Measurements from ENCODE around the gene SFMBT2.

Gene SFMBT2

DNA sequence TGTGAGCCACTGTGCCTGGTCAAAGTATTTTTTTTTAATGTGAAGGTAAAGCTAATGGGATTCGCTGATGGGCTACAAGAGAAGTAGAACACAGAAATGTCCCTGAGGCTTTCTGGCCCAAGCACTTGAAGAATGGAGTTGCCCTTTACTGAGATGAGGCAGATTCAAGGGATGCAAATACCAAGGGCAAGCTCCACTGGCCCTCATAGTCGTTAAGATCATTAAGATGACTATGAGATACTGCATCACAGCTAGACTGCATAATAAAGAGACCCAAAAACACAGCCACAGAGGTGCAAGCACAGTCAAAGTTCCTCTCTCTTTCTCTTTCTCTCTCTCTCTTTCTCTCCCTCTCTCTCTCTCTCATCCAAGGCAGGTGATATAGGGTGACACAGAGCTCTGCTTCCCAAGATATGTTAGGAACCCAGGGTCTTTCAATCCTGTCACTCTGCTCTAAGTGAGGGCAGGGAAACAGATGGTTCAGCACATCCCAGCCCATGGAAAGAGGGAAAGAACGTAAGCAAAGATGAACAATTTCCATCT, 117.4 kb downstream of the SFMBT2 start:
- DNase-seq: no peak

DNA sequence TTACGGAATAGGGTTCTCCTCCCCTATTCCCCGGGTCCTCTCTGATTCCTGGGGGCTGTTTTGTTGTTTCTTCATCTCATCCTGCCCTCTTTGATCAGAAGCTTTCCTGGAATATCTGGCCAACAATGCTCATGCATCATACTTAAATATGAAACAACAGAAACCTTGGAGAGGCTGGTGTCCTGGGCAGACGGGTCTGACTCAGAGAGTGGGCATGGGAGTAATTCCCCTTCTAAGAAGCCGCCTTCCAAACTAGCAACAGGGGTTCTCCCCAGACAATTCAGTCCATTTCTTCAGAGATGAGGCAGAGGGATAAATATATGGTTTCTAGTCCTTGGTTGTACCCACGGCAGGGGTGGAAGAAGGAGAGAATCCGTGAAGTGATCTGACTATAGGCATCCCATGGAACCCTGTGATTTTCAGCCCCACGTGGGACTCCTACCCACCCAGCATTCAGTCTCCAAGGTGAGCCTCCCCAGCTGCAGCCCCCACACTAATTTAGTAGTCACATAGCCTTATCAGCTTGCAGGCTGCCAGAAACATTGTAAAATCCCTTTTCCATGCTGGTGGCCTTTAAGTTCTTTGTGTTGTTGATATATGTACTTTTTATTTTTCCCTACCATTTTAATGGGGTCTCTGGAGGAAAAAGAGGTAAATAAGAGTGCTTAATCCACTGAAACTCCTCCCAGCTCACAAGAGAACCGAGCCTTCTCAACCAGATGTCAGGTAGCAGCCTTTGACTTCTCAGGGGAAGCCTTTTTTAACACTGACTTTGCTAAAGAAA, 119.2 kb downstream of the SFMBT2 start:
- DNase-seq: no peak

DNA sequence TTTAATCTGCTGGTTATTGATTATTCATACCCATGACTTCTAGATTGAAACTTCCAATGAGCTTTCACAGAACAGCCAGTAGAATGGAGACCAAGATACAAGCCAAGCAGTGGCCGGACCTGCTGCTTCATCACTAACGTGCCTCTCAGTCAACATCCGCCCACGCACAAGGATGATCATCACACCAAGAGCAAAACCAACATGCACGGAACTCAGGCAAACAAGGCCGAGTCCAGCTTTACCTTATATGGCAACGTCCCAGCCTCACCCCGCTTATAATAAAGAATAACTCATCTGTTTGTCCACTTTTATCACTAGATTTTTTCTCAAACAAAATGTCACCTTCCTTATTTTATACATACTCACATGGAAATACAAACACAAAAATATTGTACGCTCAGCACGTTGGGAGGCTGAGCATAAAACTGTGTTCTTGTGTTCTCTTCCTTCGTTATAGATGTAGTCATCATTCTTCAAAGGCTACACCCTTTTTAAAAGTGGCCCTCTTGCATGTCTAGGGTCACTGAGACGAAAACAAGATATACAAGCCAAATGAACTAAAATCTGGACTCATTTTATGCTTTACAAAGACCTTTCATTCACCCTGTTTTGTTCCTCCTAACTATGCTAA, 122.7 kb downstream of the SFMBT2 start:
- no peak for DNase-seq

DNA sequence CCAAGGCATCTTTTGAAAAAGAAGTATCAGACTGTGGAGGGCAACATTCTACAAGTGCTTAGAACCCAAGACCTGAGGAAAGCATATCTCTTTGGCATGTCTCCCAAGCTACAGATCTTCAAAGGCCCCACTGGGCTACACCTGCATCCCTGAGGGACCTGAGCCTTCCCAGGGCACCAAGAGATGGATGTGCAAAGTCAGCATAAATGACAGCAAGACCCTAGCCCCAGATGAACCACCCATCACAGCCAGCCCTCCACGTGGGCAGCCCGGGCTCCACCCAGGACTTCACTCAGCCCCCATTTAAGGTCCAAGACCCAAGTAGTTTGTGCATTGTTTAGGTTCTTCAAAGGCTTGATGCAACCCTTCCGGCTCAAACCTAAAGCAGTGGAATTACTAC, 123.5 kb downstream of the SFMBT2 start:
- no peak for DNase-seq

DNA sequence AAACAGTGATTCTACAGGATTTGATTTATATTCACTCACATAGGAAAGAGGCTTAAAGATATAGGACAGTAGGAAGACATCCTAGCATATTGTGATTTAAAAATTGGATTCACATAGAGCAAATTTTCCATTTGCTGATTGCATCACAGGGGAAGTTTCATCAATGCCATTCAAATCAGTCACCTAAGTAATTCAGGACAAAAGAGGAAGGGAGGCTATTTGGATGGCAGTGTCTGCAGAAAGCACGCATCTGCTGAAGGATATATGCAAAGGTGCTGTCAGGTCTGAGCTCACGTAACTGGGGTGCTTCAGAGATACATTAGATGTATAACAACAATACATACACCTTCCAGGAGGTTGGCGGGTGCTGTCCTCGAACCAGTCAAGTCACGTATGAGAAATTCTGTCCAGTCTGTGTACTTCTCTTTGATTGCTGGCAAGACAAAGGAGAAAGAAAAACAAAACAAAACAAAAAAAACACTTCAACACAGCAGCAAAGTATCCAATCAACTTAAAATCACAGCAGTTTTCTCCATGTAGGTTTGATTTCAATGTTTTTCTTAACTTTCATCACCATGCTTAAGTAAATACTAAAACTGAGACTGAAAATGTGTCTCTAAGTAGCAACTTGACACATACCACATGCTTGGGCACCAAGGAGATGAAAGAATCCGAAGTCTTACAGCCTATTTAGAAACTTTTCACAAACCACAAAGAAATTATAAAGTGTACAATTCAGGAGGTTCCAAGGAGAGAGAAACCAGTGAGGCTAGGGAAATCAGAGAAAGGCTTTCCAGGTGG, 125.1 kb downstream of the SFMBT2 start:
- DNase-seq: no peak

DNA sequence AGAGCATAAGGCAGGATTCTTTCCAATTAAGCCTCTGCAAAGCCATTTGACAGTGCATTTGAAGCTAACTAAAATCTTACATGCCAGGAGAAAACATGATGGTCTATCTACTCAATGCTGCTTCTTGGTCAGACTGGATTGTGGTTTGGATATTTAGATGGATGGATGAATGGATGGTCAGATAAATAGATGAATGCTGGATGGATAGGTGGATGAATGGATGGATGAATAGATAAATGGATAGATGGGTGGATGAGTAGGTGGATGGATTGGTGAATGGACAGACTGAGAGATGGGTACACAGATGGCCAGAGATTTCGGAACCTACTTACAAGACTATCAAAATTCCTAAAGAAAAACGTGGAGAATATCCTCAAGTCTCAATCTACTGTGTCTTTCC, 127.6 kb downstream of the SFMBT2 start:
- DNase-seq: no peak

DNA sequence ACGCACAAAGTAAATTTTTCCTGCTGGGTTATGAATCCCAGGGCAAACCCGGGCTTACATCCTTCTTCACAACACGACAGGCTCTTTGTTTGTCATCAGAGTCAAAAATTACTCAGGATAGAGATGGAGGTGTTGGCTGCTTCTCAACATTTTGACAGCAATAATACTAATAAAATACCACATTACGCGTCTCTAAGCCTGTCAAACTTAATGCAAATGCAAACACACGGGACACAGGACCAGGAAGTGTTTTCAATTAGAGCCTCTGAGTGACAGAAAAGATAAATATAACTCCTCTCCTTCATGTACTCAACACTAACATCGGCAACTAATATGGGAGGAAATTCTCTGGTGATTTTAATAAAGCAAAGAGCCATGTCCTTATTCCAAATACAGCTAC, 128.4 kb downstream of the SFMBT2 start:
- DNase-seq: no peak

DNA sequence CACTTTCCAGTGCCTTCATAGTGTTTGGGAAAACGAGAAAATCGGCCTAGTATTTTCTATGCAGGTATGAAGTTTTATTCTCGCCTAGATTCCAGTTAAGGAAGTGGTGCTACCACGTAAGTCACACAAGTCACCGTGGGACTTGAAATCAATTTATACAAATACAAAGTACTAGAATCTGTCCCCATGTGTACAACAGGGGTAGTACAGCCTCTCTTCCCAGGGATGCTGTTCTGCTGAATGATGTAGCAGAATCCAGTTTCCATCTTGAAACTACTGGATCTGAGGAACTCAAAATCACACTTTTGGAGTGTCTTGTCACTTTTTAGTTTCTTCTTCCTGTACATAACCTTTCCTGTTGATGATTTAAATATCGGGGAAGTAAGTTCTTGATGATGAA, 129.4 kb downstream of the SFMBT2 start:
- DNase-seq: no peak

DNA sequence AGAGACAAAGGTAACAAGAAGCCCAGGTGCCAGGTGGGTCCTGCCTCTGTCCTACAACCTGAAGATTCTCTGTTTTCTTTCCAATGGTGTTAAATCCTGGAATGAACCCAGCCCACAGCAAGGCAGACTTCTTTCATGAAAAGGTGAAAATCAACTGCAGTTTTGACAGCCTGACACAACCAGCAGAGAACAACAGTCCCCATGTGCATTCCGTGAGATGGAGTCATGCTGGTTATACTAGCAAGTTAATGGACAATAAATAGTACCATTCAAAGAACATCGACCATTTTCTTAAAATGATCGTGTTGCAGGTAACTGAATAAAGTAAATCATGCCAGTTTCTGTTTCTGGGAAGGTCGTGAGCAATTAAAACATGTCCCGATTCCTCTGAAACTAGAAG, 131.5 kb downstream of the SFMBT2 start:
- no peak for DNase-seq

DNA sequence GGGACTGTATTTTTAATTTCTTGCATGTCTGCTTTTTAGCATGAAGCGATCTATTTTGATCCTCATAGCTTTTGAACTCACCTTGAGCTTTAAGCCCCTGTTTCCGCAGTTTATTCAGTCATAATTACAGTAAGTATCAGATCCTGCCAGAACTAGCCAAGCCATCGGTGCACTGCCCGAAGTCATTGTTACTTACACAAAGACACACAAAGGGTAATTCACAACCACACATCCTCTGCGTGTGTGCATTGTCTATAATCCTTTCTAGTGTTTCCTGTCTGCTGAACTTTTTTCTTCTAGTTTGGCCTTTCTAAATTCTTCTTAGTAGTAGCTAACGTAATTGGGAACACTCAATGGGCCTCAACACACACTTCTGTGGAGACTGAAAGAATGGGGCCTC, 133.0 kb downstream of the SFMBT2 start:
- no peak for DNase-seq

DNA sequence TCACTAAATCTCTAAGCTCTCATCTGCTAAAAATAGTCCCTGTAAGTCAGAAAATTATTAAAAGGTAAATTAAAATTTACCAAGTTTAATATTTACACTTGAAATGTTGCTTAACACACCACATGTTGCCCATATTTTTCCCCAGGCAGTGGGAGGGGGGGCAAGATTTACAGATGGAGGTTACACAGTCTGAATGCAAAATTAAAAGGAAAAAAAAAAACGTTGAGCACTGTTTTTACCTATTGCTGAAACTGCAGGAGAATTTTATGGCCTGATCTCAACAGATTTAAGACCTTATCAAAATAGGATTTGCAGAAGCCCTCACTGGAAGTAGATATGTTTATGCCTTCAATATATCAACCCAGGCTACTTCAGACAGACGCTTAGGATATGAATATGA, 133.4 kb downstream of the SFMBT2 start:
- no peak for DNase-seq

DNA sequence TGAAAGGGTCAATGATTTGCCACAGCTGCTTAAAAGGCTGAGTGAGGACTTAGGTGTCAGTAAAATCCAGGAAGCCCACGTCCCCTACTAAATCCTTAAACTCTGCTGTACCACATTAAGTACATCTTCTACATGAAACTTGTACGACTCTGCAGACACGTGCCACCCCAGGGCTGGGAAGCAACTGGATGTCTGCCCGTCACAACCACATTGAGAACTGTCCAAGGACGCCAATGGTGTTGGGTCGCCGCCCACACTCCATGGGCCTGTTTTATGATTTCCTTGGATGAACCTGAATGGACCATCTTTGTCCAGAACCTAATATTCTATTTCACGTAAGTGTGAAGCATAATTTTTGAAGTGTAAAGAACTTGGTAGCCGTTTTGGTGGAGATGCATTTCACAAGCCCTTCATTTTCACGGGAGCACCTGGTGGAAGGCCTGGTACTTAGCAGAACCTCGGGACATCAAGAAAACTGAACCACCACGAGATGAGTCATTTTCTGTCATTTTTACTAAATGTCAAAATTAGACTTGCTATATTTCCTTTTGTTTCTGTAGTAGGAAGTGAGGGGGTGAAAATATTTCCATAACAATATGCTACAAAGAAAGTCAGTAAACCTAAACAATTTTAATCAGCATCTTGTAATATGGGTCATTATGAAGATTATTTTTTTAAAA, 134.9 kb downstream of the SFMBT2 start:
- DNase-seq: no peak

DNA sequence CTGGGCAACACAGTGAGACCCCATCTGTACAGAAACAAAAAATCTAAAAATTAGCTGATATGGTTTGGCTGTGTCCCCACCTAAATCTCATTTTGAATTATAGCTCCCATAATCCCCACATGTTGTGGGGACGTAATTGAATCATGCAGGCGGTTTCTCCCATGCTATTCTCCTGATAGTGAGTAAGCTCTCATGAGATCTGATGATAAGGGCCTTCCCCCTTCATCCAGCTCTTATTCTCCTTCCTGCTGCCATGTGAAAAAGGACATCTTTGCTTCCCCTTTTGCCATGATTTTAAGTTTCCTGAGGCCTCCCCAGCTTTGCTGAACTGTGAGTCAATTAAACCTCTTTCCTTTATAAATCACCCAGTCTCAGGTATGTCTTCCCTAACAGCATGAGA, 136.5 kb downstream of the SFMBT2 start:
- no peak for DNase-seq

DNA sequence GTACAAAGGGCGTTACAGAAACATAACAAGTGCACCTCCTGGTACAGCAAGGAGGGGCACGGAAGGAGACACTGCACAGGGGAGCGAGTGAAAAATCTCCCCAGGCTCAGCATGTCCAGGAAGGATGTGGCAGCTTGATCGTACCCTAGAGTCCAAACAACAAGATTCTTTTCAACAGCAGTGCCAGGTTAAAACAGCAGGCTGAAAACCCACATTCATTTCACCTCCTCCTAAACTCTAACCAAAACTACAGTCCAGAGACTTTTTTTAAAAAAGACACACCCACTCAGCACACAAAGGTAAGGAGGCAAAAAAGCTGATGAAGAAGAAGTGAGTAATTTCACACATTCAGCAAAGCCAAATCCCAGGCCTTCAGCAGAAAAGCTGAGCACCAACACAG, 138.8 kb downstream of the SFMBT2 start:
- no peak for DNase-seq

DNA sequence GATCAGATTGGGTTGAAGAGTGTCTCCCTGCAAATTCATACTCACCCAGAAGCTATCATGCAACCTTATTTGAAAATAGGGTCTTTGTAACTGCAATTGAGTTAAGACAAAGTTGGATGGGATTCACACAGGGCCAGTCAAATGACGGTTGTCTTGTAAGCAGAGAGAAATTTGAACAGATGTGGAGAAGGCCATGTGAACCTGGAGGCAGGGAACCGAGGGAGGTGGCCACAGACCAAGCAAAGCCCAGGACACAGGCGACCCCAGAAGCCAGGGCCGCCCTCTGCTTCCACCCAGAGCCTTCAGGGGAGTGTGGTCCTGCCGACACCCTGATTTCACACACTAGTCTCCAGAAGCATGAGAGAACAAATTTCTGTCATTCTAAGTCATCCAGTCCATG, 140.8 kb downstream of the SFMBT2 start:
- no peak for DNase-seq

DNA sequence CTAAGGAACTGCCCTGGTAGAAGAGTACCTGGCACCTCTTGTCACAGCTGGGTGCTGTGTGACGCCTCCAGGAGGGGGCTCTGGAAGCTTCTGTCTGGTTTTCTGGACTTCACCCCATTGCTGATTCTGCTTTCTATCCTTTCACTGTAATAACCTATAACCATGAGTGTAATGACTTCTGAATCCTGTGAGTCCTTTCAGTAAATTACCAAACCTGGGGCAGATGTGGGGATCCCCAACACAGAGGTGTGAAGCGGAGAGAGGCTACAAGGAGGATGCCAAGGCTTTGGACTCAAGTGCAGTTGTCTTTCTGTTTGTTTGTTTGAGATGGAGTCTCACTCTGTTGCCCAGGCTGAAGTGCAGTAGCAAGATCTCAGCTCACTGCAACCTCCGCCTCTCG, 143.7 kb downstream of the SFMBT2 start:
- no peak for DNase-seq

DNA sequence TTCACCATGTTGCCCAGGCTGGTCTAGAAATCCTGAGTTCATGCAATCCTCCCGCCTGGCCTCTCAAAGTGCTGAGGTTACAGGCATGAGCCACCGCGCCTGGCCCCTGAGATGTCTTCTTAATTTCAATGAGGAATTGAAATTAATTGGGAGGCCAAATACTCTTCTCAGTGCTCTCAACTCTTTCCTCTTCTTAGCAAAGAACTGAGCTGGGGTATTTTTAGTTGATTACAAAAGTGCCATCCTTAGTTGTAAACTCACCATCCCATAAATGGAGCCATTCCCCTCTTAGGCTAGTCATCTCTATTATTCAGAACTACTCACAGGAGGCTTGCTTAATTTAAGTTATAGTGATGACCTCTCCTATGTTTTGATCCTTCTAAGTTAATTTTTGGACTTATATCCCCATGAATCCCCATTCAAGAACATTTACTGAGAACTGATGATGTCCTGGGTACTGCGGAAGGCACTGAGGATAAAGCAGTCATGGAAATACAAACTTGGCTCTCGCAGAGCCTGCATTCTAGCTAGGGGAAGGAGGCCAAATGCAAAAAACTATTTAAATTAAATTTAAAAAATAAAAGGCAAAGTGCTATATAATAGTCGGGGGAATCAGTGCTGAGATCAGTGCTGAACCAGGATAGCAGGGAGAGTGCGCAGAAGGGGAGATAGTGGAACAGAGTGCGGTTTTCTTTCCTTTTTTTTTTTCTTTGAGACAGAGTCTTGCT, 145.3 kb downstream of the SFMBT2 start:
- no peak for DNase-seq

DNA sequence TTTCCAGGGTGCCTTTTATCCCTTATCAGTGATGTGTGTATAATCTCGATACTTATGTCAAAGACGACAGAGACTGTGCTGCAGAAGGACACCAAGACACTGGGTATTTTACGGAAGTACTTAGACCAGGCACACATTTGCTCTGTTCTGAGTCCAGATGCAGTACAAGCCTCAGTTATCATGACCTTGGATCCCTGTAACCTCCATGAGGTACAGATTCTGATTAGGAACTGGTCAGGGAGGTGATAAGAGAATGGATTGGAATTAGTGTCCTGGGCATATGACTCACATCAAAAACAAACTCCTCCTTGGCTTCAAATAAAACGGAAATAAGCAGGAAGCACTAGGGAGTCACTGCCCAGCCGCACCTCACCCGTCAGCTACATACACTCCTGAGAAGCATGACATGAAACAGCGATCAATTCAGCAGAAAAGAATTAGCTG, 146.5 kb downstream of the SFMBT2 start:
- no peak for DNase-seq

DNA sequence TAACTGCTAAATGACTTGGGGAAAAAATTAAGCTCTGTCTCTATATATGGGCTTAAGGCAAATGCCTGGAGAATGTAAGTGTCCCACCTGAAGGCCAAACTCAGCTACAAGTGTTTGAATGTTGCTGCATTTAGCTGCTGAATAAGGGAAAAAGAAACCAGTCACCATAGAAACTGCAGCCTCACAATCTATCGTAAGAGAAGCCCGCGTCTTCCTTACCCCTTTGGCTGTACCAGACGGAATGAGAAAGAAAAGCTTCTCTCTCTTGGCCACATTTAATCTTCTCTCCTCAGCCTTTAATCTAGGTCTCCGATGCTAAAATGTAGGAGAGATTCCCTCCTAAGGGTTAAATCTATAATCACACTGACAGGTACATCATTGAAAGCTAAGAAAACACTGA, 147.2 kb downstream of the SFMBT2 start:
- DNase-seq: no peak

DNA sequence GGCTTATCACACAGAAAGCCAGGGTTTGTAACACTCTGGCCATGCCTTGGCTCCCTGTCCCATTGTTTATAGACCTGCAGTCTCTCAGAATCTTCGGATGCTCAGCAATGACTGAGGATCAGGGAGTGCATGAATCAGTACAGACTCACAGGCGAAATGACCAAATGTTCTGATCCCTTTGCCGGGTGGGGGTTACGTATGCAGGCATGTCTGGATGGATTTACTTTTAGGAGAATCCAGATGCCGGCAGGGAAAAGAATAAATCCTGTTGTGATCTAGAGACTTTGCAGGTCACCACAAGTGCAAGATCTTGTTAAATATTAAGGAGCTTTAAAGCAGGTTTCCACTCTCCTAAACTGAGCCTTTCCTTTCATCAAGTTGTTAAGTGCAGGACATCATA, 149.5 kb downstream of the SFMBT2 start:
- no peak for DNase-seq

DNA sequence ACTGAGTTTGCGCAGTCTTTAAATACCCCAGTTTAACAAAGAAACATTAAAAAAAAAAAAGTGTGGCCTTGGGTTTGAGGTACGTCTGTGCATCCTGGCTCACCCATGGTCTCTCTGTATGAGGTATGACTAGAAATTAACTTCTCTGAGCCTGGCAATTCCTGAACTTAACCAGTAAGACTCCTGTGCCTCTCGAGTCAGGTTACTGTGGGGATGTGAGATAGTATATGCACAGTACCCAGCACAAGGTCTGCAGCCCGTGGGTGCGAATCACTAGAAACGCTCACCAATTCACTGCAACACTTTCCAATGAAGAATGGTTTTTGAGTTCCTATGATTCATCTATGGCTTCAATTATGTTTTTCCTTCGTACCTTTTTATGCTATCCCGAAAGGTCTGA, 149.9 kb downstream of the SFMBT2 start:
- DNase-seq: no peak

DNA sequence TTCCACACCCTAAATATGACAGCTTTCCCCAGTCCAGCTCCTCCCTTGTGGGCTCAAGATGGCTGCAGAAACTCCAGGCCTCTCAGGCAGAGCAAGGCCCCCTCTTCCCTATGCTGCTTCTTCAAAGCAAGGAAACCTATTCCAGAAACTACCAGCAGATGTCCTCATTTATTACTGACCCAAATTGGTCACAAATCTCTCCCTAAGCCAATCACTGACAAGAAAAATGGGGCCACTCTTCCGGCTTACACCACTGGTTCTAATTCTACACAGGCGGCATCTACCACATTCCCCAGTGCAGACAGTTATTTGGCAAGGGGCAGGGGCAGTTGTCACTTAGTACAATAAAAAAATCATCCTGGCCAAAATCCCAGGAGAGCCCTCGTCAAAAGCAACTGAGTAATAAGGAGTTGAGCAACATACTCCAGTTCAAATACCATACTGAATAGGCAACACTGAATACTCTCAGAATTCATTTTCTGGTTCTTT, 150.4 kb downstream of the SFMBT2 start:
- no peak for DNase-seq
